PC-9 (cell line): ENCODE results near the gene CRELD1.

Experiments
- CTCF ChIP-seq: fragments of 200-600 bp; sonication (generic); conservative IDR thresholded peaks from 2 replicates; pipeline ENCODE4 v1.6.1; 2017; ENCODE audit warnings: mixed run types, antibody characterized with exemption, mild to moderate bottlenecking, moderate library complexity
- EZH2 ChIP-seq: fragments of 200-600 bp; sonication (generic); IDR thresholded peaks from 2 replicates; pipeline ENCODE4 v1.8.0; 2017; ENCODE audit warnings: antibody characterized with exemption, low read depth

DNA sequence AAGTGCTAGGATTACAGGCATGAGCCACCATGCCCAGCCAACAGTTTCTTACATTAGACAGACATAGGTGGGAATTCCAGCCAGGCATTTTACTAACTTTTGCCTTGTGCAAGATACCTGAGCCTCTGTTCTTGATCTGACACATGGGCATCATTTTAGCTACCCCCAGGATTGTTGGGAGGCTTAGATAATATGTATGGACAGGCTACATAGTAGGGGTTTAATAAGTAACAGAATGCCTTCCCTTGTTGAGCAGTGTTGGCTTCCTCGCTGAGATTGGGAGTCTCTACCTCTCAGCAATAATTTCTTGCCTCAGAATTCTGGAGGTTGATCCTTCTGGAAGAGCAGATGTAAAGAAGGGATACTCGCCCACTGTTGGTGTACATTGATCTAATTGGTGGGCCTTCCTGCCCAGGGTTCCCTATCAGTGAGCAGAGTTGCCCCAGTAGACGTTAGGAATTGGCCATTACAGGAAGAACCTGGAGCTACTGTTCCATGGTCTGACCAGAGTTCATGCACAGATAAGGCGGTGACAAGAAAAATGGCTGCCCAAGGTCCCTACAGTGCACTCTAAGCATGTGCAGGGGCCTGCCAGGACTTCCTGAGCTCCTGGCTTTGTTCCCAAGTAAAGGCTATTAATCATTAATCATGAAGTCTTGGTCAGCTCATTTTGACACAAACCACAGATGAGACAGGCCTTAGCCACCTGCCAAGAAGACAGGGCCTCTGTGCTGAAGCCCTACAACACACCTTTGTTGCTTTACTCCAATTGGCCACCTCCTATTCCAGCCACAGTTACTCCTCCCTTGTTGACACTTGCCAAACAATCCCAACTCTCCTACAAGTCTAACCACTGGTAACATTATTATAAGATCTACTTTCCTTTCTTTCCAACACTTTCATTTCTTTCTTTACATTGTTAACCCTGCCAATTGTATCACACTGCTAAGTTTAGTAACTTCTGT lies 35.9 kb upstream of the CRELD1 start:
- no peak for TF ChIP-seq CTCF
- TF ChIP-seq EZH2 = no peak
